ENCODE results near the gene SIGLECL1.

Gene SIGLECL1

GRCh38 chr19:51253088-51253806 is 2.4 kb downstream of the SIGLECL1 start:
- no peak for DNase-seq (ENCODE audit: low read depth)

GRCh38 chr19:51256155-51256625 is 5.3 kb downstream of the SIGLECL1 start:
- no peak for DNase-seq (ENCODE audit: low read depth)

DNA sequence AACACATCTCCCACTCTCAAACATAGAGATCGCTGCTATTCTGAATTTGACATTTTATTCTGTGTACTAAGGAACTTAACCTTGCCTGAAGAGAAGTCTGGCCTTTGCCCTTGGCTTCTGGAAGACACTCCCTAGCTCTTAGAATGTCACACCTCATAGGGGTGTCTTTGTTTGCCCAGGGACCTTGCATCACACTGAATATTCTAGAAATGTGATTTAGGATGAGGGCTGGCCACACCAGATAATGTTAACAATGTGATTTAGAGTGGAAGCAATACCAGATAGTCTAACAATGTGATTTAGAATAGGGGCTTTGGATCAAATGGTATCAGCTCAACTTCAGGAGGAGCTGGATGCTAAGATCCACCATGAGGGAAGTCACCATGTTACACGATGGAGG is 6.6 kb downstream of the SIGLECL1 start:
- DNase-seq (ENCODE audit: low read depth): no peak

- DNase-seq (ENCODE audit: low read depth): no peak
Measured at GRCh38 chr19:51258165-51259160, 7.6 kb downstream of the SIGLECL1 start.

GRCh38 chr19:51259348-51260245 is 8.7 kb downstream of the SIGLECL1 start:
- DNase-seq (ENCODE audit: low read depth): no peak

DNA sequence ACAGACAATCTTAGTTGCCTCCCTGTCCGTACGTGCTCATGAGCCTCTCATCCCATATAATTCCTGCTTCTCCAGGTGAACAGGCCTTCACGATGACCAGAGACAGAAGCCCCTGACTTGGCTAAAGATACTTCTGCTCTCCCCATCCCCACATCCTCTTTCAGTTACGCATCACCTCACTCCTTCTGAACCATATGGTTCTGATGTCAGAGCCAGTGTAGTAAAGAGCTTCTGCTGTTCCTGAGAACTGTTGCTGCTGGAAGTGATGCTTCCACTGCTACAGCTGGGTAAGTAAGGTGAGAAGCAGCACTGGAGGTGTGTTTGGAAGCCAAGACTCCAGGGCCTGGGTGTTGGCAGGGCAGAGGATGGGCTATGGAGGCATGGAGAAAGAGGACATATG is 12.9 kb downstream of the SIGLECL1 start:
- DNase-seq (ENCODE audit: low read depth): no peak

DNA sequence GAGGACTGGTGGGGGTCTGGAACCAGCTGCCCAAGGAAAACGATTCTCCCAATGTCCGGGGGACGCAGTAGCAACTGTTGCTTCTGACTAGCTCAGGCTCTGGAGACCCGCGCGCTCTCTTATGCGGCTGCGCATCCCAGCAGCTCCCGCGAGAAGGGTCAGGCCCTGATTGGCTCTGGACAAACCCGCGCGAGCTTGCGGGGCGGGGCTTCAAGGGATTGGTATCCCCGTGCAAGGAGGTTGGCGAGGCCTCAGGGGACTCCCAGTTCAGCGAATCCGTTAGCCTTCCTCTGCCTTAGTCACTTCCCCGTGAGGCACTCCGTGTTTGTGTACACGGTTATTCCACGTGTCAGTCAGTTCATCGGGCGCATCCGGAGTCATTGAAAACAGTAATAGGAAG is 20.2 kb downstream of the SIGLECL1 start:
- DNase-seq (ENCODE audit: low read depth): no peak

GRCh38 chr19:51272183-51272810 is 21.4 kb downstream of the SIGLECL1 start:
- no peak for DNase-seq (ENCODE audit: low read depth)

GRCh38 chr19:51274049-51274770 is 23.3 kb downstream of the SIGLECL1 start:
- no peak for DNase-seq (ENCODE audit: low read depth)

DNA sequence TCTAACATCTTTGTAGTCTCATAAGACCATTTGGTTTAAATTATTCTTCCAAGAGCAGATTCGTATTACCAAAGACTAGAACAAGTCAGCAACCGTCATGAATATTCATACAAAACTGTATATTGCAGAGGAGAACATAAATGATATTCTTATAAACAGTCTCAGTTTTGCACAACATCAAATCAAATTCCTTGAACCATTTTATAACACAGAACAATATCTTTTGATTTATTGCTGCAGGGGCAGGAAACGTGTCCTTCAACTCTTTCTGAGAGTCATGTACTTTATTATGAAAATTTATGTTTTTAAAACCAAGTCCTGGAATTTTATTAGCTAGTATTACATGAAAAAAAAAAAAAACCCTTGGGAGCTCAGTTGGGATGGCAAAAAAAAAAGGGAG is 26.2 kb downstream of the SIGLECL1 start:
- DNase-seq (ENCODE audit: low read depth): no peak

DNA sequence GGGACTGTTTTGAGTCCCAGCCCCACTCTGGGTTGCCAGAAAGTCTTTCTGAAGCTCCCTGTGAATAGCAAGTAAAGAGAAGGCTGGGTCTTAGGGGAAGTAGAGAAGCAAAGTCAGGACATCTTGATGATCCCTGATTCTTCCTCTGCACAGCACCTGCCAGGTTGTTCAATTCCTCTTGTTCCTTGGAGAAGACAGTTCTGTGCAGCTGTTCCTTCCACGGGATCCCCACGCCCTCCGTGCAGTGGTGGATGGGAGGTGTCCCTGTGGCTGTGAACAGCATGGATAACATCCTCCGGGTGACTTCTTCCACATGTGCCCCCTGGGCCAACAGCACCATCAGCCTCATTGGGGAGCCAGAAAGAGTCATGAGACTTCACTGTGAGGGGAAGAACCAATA is 31.5 kb downstream of the SIGLECL1 start:
- DNase-seq (ENCODE audit: low read depth): no peak

GRCh38 chr19:51285682-51286081 is 34.8 kb downstream of the SIGLECL1 start:
- no peak for DNase-seq (ENCODE audit: low read depth)

GRCh38 chr19:51289635-51290034 is 38.8 kb downstream of the SIGLECL1 start:
- no peak for DNase-seq (ENCODE audit: low read depth)

GRCh38 chr19:51292971-51293370 is 42.1 kb downstream of the SIGLECL1 start:
- no peak for DNase-seq (ENCODE audit: low read depth)

- no peak for DNase-seq (ENCODE audit: low read depth)
Measured at GRCh38 chr19:51293571-51294210, 42.8 kb downstream of the SIGLECL1 start.

DNA sequence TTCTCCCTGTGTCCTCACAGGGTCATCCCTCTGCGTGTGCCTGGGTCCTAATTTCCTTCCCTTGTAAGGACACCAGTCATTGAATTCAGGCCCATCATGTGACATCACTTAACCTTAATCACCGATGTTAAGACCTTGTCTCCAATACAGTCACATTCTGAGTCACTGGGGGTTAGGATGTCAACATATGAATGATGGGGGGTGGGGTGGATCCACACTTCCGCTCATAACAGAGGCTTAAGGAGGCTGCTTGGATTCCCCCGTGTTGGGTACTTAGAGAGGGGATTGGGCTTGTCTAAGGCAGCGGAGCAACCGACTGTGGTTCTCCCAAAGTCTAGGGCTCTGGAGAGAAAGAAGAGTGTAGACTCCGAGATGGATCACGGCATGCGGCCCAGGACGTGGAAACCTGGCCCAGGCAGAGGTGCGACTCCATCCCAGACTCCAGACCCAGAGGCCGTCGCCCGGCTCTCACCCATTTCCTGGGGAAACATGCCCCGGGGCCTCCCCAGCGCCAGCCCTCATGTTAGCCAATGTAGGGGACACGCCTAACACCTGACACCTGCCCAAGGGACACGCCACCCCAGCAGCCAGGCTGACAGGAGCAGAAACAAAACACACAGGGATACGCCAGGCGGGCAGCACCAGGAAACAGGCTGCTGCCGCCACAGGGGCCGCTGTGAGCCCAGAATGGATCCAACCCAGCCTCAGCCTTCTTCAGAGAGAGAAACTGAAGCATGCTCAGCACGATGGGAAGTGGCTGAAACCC is 43.5 kb downstream of the SIGLECL1 start:
- DNase-seq (ENCODE audit: low read depth): no peak

GRCh38 chr19:51294977-51295375 is 44.1 kb downstream of the SIGLECL1 start:
- no peak for DNase-seq (ENCODE audit: low read depth)

DNA sequence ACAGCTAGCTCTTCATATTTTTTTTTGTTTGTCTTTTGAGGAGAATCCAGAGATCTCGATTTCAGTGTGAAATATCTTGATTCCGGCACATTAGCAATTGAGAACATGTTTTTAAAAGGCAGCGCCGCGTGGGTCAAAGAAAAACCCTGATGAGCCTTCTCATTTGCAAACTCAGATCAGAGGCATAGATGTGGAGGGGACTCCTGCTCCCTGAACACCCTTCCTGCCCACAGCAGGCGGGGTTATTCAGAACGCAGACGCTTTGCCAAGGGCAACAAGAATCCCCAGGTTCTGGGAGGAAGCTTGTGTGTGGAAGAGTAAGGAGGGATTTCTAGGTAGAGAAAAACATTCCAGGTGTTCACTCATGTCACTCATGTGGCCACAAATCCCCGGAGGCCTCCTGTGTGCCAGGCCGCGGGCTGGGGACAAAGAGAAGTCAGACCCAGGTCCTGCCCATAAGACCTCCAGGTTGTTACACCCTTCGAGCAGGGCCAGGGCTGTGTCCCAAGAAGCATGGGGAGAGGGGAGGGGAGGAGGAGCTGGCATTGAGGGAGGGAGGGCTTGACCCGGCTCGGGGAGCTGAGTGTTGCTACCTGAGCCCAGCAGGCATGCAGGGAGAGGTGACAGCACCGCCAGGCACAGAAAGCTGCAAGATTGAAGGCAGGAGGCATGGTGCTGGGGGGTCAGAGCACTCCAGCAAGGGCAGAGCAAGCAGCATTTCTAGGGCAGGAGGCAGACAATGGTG is 44.7 kb downstream of the SIGLECL1 start:
- no peak for DNase-seq (ENCODE audit: low read depth)

Data from stimulated activated CD4-positive, alpha-beta T cell treated with anti-CD3 and anti-CD28 coated beads, Interleukin-2, amount 100 ng/mL, for 4 hours (primary cell).